AG08396 (cell line): Measurements from ENCODE around the gene EPHB1.

Source experiments
- DNase-seq: peaks from one replicate; pipeline ENCODE4 v3.0.0; 2012; ENCODE audit warnings: low spot score, mixed read lengths

Gene EPHB1

DNA sequence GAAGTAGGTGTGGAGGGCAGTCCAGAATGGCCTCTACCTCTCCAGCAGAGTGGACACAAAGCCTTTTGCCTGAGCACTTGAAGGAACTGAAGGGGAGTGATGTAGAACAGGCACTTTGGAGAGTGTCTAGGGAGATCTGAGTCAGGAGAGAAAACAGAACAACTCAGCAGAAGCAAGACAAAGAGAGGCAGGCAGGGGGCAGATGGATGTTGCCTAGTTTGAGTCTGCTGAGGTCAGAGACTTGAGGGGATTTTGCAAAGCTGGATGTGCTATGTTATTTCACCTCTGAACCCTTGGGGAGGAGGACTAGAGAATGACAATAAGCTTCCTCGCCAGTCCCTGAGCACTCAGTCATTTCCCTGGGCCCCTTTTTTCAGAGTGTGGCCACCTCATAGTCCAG is 366.4 kb downstream of the EPHB1 start:
- no peak for DNase-seq

- DNase-seq = no peak
Observed at GRCh38 chr3:135163701-135164100, 368.6 kb downstream of the EPHB1 start.

DNA sequence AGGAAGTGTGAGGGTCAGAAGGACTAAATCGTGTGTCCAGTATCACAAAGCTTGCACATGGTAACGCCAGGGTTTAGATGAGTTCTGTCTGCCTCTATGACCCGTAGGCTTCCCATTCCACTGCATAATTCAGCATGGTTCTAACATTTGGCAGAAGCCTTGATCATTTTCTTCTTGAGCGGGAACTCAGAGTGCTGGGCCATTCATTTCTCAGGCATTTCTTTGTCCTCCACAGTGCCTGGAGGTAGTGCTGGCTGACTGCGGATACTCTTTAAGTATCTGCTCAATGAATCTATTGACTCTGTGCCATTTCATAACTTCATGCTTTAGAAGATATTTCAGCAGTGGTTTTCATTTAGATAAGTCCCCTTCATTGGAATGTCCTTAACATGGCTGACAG is 370.2 kb downstream of the EPHB1 start:
- no peak for DNase-seq

DNA sequence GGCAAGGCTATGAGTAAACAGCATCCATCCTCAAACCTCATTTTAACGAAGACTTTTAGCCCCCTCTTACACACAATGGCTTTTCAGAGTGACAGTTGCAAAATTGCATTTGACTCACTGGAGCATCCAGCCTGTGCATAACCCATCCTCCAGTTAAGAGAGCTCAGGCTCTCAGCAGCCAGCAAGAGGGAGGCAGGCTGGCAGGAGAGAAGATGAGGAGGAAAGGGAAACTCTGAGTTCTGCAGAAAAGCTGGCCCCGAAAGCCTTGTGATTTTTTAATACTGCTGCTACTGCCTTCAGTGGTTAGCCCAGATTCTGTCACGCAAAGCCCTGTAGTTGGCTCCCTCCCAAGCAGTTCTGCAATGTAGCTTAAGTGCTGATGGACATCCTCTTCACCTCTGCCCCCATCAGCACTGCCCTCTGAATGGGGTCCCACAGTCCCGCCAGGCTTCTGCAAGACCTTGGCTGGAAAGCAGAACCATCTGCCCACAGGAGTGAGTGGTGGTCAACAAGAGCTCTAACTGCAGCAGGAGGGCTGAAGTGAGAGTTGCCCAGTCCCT is 371.3 kb downstream of the EPHB1 start:
- DNase-seq = no peak

- no peak for DNase-seq
Observed at GRCh38 chr3:135168822-135169221, 373.8 kb downstream of the EPHB1 start.

DNA sequence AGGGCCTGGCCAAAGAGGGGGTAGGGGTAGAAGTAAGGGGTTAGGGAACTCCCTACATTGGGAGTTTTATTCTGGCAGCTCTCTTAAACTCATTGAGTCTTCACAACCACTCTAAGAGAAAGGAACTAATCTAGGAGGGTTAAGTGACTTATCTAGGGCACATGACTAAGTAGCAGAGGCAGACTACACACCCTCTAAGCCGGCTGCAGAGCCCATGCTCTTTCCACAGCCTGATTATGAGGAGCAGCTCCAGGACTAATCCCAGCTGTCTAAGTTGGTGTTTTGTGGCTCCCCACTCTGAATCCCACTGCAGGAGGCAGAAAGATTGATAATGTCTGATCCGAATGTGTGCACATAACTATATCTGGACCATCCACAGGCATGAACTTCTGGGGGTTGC is 374.6 kb downstream of the EPHB1 start:
- DNase-seq = no peak

DNA sequence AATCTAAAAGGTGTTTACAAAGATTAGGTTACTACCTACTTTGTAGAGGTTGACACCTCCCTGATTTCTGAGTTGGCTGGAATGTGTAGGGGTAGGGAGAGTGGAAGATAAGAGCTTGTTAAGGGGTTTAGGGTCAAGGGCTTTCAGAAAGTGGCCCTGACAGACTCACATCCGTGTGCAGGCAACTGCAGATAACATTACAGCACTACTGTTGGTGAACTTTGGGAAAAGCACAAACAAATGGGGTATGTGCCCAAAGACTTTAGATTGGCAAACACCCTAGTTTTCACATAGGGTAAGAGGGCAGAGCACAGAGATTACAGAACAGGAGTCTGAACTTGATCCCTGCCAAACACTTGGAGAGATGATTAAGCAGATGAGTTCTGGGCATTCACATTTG is 375.7 kb downstream of the EPHB1 start:
- DNase-seq = no peak

GRCh38 chr3:135172191-135172869 is 377.3 kb downstream of the EPHB1 start:
- no peak for DNase-seq

- no peak for DNase-seq
Observed at GRCh38 chr3:135175728-135176277, 380.7 kb downstream of the EPHB1 start.

GRCh38 chr3:135176881-135177280 is 381.8 kb downstream of the EPHB1 start:
- no peak for DNase-seq

DNA sequence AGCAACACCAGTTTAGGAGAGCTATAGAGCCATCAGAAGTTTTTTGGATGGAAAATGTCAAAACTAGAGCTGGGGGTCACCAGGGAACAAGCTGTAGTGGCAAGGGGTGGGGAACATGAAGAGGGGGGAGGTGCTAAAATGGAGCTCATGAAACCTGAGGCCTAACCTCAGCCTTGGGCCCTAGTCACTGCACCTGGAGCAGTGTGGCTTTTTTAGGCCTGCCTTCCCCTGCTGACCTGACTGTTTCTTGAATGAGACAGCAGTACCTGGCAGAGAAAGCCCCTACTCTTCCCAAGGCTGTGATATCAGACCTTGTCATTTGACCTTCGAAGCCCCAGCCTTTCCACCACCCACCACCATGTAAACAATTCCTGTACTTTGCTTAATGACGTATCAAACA is 383.5 kb downstream of the EPHB1 start:
- no peak for DNase-seq

DNA sequence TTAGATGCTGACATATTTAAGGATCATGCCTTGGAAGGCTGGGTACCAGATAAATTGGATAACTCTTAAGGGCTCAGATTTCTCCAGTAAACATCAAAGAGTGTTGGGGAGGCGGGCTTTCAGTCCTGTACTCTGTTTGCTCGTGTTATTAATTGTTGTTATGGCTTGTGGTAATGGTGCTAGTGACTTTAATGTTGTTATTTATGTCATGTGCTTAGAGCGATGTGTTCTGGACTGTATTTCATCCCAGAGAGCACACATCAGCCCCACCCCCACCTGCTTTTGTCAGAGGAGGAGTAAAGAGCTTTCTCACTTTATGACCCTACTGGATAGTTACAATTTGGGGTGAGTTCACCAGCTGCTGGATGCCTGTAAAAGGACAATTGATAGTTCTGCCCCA is 386.3 kb downstream of the EPHB1 start:
- no peak for DNase-seq

DNA sequence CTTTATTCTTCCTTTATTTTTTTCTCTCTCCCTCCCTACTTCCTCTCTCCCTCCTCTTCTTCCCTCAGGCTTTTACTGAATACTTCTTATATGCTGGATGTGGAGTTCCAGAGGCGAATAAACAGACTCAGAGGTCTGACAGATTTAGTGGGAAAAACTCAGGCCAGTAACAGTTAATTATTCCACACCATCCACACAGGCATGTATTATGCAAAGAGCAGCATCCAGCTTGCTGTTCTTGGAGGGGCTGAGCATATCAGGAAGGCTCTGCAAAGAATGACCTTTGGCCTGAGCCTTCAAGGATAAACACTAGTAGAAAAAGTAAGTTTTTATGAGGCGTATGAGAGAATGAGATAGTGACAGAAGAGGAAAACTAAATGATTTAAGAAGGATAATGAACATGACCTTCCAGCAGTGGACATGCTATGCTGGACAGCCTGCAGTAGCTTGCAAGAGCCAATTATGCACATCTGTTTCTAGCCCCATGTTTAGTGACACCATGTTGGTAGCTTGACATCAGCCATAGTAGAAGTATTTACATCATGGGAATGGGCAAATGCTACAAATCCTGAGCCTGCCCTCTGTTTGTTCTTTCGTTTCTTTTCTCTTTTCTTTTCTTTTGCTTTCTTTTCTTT is 387.4 kb downstream of the EPHB1 start:
- no peak for DNase-seq

DNA sequence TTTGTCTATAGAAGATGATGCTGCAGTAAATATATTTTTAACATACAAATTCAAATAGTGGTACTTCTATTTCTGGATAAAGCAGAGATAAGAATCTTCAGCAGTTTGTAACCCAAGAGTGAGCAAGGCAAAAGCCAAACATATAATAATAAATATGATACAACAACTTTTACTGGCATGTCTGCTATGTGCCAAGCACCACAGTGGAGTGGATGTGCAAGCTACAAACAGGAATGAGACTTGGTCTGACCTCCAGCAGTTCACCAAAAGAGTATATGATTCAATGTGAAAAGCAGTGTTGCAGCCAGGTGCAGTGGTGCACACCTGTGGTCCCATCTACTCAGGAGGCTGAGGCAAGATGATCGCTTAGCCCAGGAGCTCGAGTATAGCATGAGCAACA is 395.6 kb downstream of the EPHB1 start:
- no peak for DNase-seq

GRCh38 chr3:135191708-135192107 is 396.6 kb downstream of the EPHB1 start:
- DNase-seq = no peak

GRCh38 chr3:135192929-135193328 is 397.9 kb downstream of the EPHB1 start:
- DNase-seq = peak; percentile 20

- DNase-seq = no peak
Observed at GRCh38 chr3:135197246-135197645, 402.2 kb downstream of the EPHB1 start.

DNA sequence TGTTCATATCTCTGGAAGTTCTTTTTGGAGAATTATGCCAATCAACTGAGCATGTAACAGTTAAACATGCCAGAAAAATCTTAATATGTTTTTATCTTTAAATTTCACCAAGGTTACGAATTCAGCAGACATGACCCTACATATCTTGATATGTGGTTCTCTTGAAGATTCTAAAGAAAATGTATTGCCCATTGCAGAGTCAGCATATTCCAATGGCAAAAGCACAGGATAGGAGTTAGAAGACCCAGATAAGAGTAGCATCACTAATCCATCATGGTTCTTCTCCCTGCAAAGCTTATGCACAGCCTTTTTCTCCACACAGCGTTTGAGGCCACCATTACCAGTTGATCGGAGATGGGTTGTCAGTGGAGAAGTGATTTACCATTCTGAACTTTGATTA is 402.8 kb downstream of the EPHB1 start:
- DNase-seq = no peak

GRCh38 chr3:135199137-135199536 is 404.1 kb downstream of the EPHB1 start:
- no peak for DNase-seq

DNA sequence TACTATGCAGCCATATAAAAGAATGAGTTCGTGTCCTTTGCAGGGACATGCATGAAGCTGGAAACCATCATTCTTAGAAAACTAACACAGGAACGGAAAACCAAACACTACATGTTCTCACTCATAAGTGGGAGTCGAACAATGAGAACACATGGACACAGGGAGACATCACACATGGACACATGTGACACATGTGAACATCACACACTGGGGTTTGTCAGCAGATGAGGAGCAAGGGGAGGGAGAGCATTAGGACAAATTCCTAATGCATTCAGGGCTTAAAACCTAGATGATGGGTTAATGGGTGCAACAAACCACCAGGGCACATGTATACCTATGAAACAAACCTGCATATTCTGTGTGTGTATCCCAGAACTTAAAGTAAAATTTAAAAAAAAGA is 408.0 kb downstream of the EPHB1 start:
- DNase-seq = no peak

DNA sequence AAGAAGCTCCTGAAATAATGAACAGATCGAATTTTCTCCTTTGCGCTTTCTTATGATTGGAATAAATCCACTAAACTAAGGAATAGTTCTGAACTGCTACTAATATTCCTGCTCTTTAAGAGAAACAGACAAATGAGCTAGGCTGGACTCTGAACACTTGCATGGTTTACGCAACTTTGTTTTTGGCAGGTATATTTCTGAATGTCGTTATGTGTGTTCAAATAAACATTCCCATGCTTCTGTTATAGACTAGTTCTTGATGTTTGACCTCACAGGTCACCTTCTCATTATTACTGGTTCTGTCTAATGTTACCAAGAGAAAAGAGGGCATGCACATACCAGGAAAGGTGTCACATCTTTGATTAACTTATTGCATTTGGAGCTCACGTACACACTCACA is 418.2 kb downstream of the EPHB1 start:
- no peak for DNase-seq

DNA sequence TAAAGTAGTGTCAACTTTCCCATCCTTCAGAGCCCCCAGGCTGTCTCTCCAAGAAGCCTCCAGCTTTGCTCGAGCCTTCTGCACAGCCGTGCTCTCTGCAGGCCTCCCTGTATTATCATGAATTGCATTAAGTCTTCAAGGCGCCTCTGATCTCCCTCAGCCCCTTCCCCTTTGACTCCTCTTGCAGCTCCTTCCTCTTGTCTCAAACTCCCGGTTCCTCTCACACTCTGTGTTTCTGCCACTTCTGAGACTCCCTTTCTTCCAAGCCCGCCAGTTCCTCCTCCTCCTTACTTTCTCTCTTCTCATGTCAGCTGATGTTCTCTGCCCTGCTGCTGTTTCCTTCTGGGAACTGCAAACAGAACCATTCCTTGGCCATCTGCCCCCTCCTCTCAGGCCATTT is 418.8 kb downstream of the EPHB1 start:
- DNase-seq = no peak

DNA sequence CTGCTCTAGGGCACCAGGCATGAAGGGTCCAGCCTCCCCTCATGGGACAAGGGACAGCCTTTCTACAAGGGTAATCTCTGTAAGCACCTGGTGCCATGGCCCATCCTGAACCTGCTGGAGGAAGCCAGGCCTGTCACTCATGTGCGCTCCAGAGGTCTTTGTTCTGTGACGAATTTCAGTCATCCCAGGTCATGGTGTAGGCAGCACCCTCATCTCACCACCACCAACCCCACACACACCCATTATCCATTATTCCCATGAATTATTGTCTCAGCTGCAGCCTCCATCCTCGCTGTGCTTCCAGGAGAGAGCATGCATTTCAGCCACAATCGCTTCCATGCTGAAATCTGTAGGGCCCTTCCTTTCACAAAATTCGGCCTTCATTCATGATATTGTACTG is 419.3 kb downstream of the EPHB1 start:
- DNase-seq = no peak

- DNase-seq = no peak
Observed at GRCh38 chr3:135215516-135215915, 420.5 kb downstream of the EPHB1 start.
